Stimulated activated CD8-positive, alpha-beta memory T cell treated with anti-CD3 and anti-CD28 coated beads, Interleukin-4, amount 100 ng/mL, for 4 hours (primary cell): ENCODE measurements around the gene UBQLN4.
"Not testable (repeated sequence)": the region's sequence is repeated elsewhere in the genome, so short reads cannot be mapped to it uniquely, and the experiment has no call there.

ENCODE experiments used
- DNase-seq, 2 donors: peaks; one replicate each; pipeline ENCODE4 v3.0.0-alpha.2; 2020; ENCODE audit warnings: low read depth in 2 of 2, low spot score in 1 of 2

Gene UBQLN4

GRCh38 chr1:156081180-156081916 lies 27.8 kb upstream of the UBQLN4 start:
- DNase-seq: no peak

GRCh38 chr1:156080863-156081179 lies 27.2 kb upstream of the UBQLN4 start:
- DNase-seq: no peak

GRCh38 chr1:156080241-156080862 lies 26.8 kb upstream of the UBQLN4 start:
- DNase-seq: no peak

GRCh38 chr1:156079762-156080161 lies 26.2 kb upstream of the UBQLN4 start:
- DNase-seq: no peak

- DNase-seq: no peak
Measured at GRCh38 chr1:156078728-156079127, 25.1 kb upstream of the UBQLN4 start.

- DNase-seq: no peak
Measured at GRCh38 chr1:156077430-156077760, 23.8 kb upstream of the UBQLN4 start.

- DNase-seq: no peak
Measured at GRCh38 chr1:156076609-156077429, 23.2 kb upstream of the UBQLN4 start.

- no peak for DNase-seq
Measured at GRCh38 chr1:156075775-156076204, 22.2 kb upstream of the UBQLN4 start.

- no peak for DNase-seq
Measured at GRCh38 chr1:156075162-156075561, 21.6 kb upstream of the UBQLN4 start.

- DNase-seq: no peak
Measured at GRCh38 chr1:156074661-156075060, 21.1 kb upstream of the UBQLN4 start.

- DNase-seq: no peak
Measured at GRCh38 chr1:156073740-156074139, 20.1 kb upstream of the UBQLN4 start.

- DNase-seq: no peak
Measured at GRCh38 chr1:156073110-156073687, 19.6 kb upstream of the UBQLN4 start.

- no peak for DNase-seq
Measured at GRCh38 chr1:156072251-156072650, 18.7 kb upstream of the UBQLN4 start.

- DNase-seq: not testable (repeated sequence)
Measured at GRCh38 chr1:156071332-156071816, 17.8 kb upstream of the UBQLN4 start.

GRCh38 chr1:156070548-156070947 lies 16.9 kb upstream of the UBQLN4 start:
- DNase-seq: no peak

GRCh38 chr1:156069490-156070455 lies 16.2 kb upstream of the UBQLN4 start:
- DNase-seq: no peak

- DNase-seq: no peak
Measured at GRCh38 chr1:156067262-156067661, 13.7 kb upstream of the UBQLN4 start.

- DNase-seq: no peak
Measured at GRCh38 chr1:156065871-156066270, 12.3 kb upstream of the UBQLN4 start.

GRCh38 chr1:156065212-156065611 lies 11.6 kb upstream of the UBQLN4 start:
- DNase-seq: no peak

- DNase-seq: no peak
Measured at GRCh38 chr1:156064615-156065014, 11.0 kb upstream of the UBQLN4 start.

GRCh38 chr1:156063997-156064285 lies 10.3 kb upstream of the UBQLN4 start:
- no peak for DNase-seq
